H9 (cell line): ENCODE measurements around the gene FMN1. TPM values are rescaled to one million over a fixed set of nuclear protein-coding genes. Genes with fewer than 3 reads are reported as not detected.

Source experiments
- DNase-seq: peaks from one replicate; pipeline ENCODE4 v3.0.0-alpha.2; 2017
- H2AFZ ChIP-seq: one replicate; pipeline ENCODE4 v1.6.1; 2013; ENCODE audit warnings: mild to moderate bottlenecking, low read length, control low read depth, moderate library complexity
- H2AK5ac ChIP-seq: 2 replicates; pipeline ENCODE4 v1.6.1; 2013; ENCODE audit warnings: low read length, control low read depth, mixed read lengths; ENCODE audit not compliant: insufficient read length
- H2BK120ac ChIP-seq: one replicate; pipeline ENCODE4 v1.6.1; 2013; ENCODE audit warnings: low read depth, mild to moderate bottlenecking, low read length, control low read depth, inconsistent platforms; ENCODE audit not compliant: poor library complexity, severe bottlenecking
- H2BK12ac ChIP-seq: 2 replicates; pipeline ENCODE4 v1.6.1; 2013; ENCODE audit warnings: low read length, control low read depth, mixed read lengths, low read depth; ENCODE audit not compliant: insufficient read length
- H2BK15ac ChIP-seq: 2 replicates; pipeline ENCODE4 v1.6.1; 2013; ENCODE audit warnings: low read depth, low read length, control low read depth
- H2BK20ac ChIP-seq: one replicate; pipeline ENCODE4 v1.6.1; 2013; ENCODE audit warnings: low read depth, mild to moderate bottlenecking, low read length, control low read depth, inconsistent platforms; ENCODE audit not compliant: poor library complexity, severe bottlenecking
- H2BK5ac ChIP-seq: 2 replicates; pipeline ENCODE4 v1.6.1; 2013; ENCODE audit warnings: low read length, control low read depth, mixed read lengths; ENCODE audit not compliant: insufficient read length
- H3K14ac ChIP-seq: 2 replicates; pipeline ENCODE4 v1.6.1; 2013; ENCODE audit warnings: low read length, control low read depth; ENCODE audit not compliant: insufficient read depth
- H3K18ac ChIP-seq: 2 replicates; pipeline ENCODE4 v1.6.1; 2013; ENCODE audit warnings: low read depth, mild to moderate bottlenecking, mixed read lengths, low read length, control low read depth; ENCODE audit not compliant: insufficient read length
- H3K23ac ChIP-seq: 2 replicates; pipeline ENCODE4 v1.6.1; 2013; ENCODE audit warnings: low read length, control low read depth, mixed read lengths, low read depth; ENCODE audit not compliant: insufficient read length
- H3K23me2 ChIP-seq: 2 replicates; pipeline ENCODE4 v1.6.1; 2013; ENCODE audit warnings: low read depth, mild to moderate bottlenecking, mixed read lengths, low read length, control low read depth; ENCODE audit not compliant: insufficient read length, poor library complexity, severe bottlenecking
- H3K27ac ChIP-seq: 2 replicates; pipeline ENCODE4 v1.5.1; 2013; ENCODE audit warnings: low read length, control low read depth, mixed read lengths, low read depth; ENCODE audit not compliant: insufficient read length
- H3K27me3 ChIP-seq: 2 replicates; pipeline ENCODE4 v1.6.1; 2013; ENCODE audit warnings: low read length, control low read depth, inconsistent platforms; ENCODE audit not compliant: insufficient read depth
- H3K4ac ChIP-seq: 2 replicates; pipeline ENCODE4 v1.6.1; 2013; ENCODE audit warnings: low read depth, mild to moderate bottlenecking, control low read depth, inconsistent platforms, low read length, moderate library complexity
- H3K4me1 ChIP-seq: 2 replicates; pipeline ENCODE4 v1.6.1; 2013; ENCODE audit warnings: low read length, control low read depth, inconsistent platforms; ENCODE audit not compliant: insufficient read depth
- H3K4me2 ChIP-seq: 2 replicates; pipeline ENCODE4 v1.6.1; 2013; ENCODE audit warnings: low read length, control low read depth, mixed read lengths; ENCODE audit not compliant: insufficient read length, insufficient read depth
- H3K56ac ChIP-seq: 2 replicates; pipeline ENCODE4 v1.6.1; 2013; ENCODE audit warnings: low read depth, mild to moderate bottlenecking, mixed read lengths, low read length, control low read depth; ENCODE audit not compliant: insufficient read length
- H3K79me1 ChIP-seq: 2 replicates; pipeline ENCODE4 v1.6.1; 2013; ENCODE audit warnings: low read depth, mild to moderate bottlenecking, moderate library complexity, low read length, control low read depth, inconsistent platforms; ENCODE audit not compliant: insufficient read depth, poor library complexity, severe bottlenecking
- H3K79me2 ChIP-seq: 2 replicates; pipeline ENCODE4 v1.6.1; 2013; ENCODE audit warnings: low read length, control low read depth, inconsistent platforms; ENCODE audit not compliant: insufficient read depth
- H3K9ac ChIP-seq: 2 replicates; pipeline ENCODE4 v1.6.1; 2013; ENCODE audit warnings: low read length, control low read depth, mixed read lengths; ENCODE audit not compliant: insufficient read length; ENCODE audit errors: extremely low read depth
- H3K9me3 ChIP-seq: one replicate; pipeline ENCODE4 v1.6.1; 2013; ENCODE audit warnings: low read depth, low read length, inconsistent platforms; ENCODE audit not compliant: control insufficient read depth
- H3T11ph ChIP-seq: one replicate; pipeline ENCODE4 v1.6.1; 2013; ENCODE audit warnings: mild to moderate bottlenecking, low read length, control low read depth, inconsistent platforms
- H4K20me1 ChIP-seq: one replicate; pipeline ENCODE4 v1.6.1; 2013; ENCODE audit not compliant: control insufficient read depth, insufficient read length, insufficient read depth
- H4K5ac ChIP-seq: 2 replicates; pipeline ENCODE4 v1.6.1; 2013; ENCODE audit warnings: low read depth, mild to moderate bottlenecking, mixed read lengths, low read length, control low read depth; ENCODE audit not compliant: insufficient read length
- H4K8ac ChIP-seq: replicated peaks from 2 replicates; pipeline ENCODE4 v1.6.1; 2013; ENCODE audit warnings: low read length, control low read depth, mixed read lengths, low read depth; ENCODE audit not compliant: insufficient read length
- H4K91ac ChIP-seq: 2 replicates; pipeline ENCODE4 v1.6.1; 2013; ENCODE audit warnings: low read depth, mild to moderate bottlenecking, moderate library complexity, mixed read lengths, low read length, control low read depth; ENCODE audit not compliant: insufficient read length
- H3K27ac Mint-ChIP-seq, 3 experiments: 2 replicates in 2 of 3; 3 replicates in 1 of 3; pipeline ENCODE4 v1.8.0; 2020 to 2021; ENCODE audit warnings: mixed read lengths in 3 of 3, mild to moderate bottlenecking in 1 of 3, moderate library complexity in 1 of 3
- H3K27me3 Mint-ChIP-seq: 2 replicates; pipeline ENCODE4 v1.8.0; 2021; ENCODE audit warnings: low read depth, mild to moderate bottlenecking, moderate library complexity, mixed read lengths
- H3K36me3 Mint-ChIP-seq, 3 experiments: 2 replicates in 2 of 3; 3 replicates in 1 of 3; pipeline ENCODE4 v1.8.0; 2020 to 2021; ENCODE audit warnings: low read depth in 3 of 3, mixed read lengths in 3 of 3; ENCODE audit not compliant: insufficient read depth in 1 of 3
- H3K4me1 Mint-ChIP-seq, 2 experiments: 2 replicates each; pipeline ENCODE4 v1.8.0; 2020; ENCODE audit warnings: mixed read lengths in 2 of 2
- H3K4me3 Mint-ChIP-seq, 2 experiments: 2 replicates in 1 of 2; 3 replicates in 1 of 2; pipeline ENCODE4 v1.8.0; 2020 to 2021; ENCODE audit warnings: mild to moderate bottlenecking in 2 of 2, mixed read lengths in 2 of 2, moderate library complexity in 1 of 2
- H3K9me3 Mint-ChIP-seq, 2 experiments: 2 replicates in 1 of 2; 3 replicates in 1 of 2; pipeline ENCODE4 v1.8.0; 2020; ENCODE audit warnings: mild to moderate bottlenecking in 2 of 2, mixed read lengths in 2 of 2, moderate library complexity in 1 of 2
- CTCF ChIP-seq: fragments of 200-600 bp; sonication (generic); conservative IDR thresholded peaks from 3 replicates; pipeline ENCODE4 v1.8.0; 2021; ENCODE audit warnings: antibody characterized with exemption, mild to moderate bottlenecking
- WGBS: extraction: QIAGEN DNeasy Blood & Tissue Kit; methylation state at CpG from one replicate; pipeline ENCODE4 v1.1.7; 2013; ENCODE audit warnings: missing lambda C conversion rate, low lambda C conversion rate, mixed read lengths; ENCODE audit not compliant: insufficient read length; ENCODE audit errors: extremely low coverage; 5-methylcytosine and 5-hydroxymethylcytosine counted together
- total RNA-seq: library from RNA; stranded (reverse); gene quantifications from 2 replicates; pipeline ENCODE4 v1.2.1, GENCODE V29; 2021

The FMN1 gene
- total RNA-seq, 1 experiment from 2014 or later, result 1.9 TPM

GRCh38 chr15:32732574-32733157, 461.8 kb downstream of the FMN1 start:
- Histone ChIP-seq H2AK5ac (no peak overlapping the region), H4K8ac (no peak overlapping the region), H2BK15ac (no peak overlapping the region), H3T11ph (no peak overlapping the region), H3K9me3 (no peaks in the 10 kb centered on the region), H4K20me1 (no peaks in the 10 kb centered on the region), H3K56ac (no peak overlapping the region), H3K79me2 (no peaks in the 10 kb centered on the region), H3K4ac (no peak overlapping the region), H3K27ac (no peak overlapping the region), H3K79me1 (no peaks in the 10 kb centered on the region), H3K23me2 (no peaks in the 10 kb centered on the region), H3K18ac (no peak overlapping the region), H3K9ac (no peak overlapping the region), H4K5ac (no peak overlapping the region), H2AFZ (no peak overlapping the region), H2BK5ac (no peak overlapping the region), H3K14ac (no peak overlapping the region), H3K27me3 (no peaks in the 10 kb centered on the region; the same call in 1 of the 2 replicates), H2BK20ac (no peak overlapping the region), H4K91ac (no peak overlapping the region), H3K4me1 (no peaks in the 10 kb centered on the region; the same call in 1 of the 2 replicates), H3K23ac (no peak overlapping the region), H3K4me2 (no peak overlapping the region), H2BK120ac (no peak overlapping the region), H2BK12ac (no peak overlapping the region)
- H3K4me1 Mint-ChIP-seq, result peaks cover 23 to 24% of the 10 kb centered on the region in 2 experiments
- DNase-seq, result no peak
- TF ChIP-seq CTCF, result no peak
- peaks cover 8% of the 10 kb centered on the region for H3K27me3 Mint-ChIP-seq
- WGBS, result no CpG with 5 or more reads among the region's 6 CpGs
- H3K27ac Mint-ChIP-seq, result no peak overlapping the region
- peaks cover 0 to 2% of the 10 kb centered on the region in 2 experiments; a peak in 3 of 5 replicates for H3K9me3 Mint-ChIP-seq
- no peaks in the 10 kb centered on the region for H3K36me3 Mint-ChIP-seq
- no peak overlapping the region for H3K4me3 Mint-ChIP-seq
